Subcutaneous adipose tissue (tissue), 4 donors: ENCODE data around the gene MRNIP. TPM values are rescaled to one million over a fixed set of nuclear protein-coding genes. Genes with fewer than 3 reads are reported as not detected.

ENCODE experiments used
- total RNA-seq, 4 donors: library from RNA; depleted of rRNA; stranded (reverse); fragments of >200 nt; gene quantifications; one replicate each; pipeline ENCODE4 v1.1.0, GENCODE V29; 2016
- TF ChIP-seq, protein P1 (sequence below): fragments of 450-650 bp; IDR thresholded peaks from one replicate; pipeline ENCODE4 v1.5.1; 2016; ENCODE audit warnings: low read depth, mild to moderate bottlenecking, control low read depth, antibody characterized with exemption, moderate library complexity

The MRNIP gene
- total RNA-seq, 4 donors from 2014 or later: 14.5 to 46.0 (median 31.0) TPM

- TF ChIP-seq, protein P1, sequence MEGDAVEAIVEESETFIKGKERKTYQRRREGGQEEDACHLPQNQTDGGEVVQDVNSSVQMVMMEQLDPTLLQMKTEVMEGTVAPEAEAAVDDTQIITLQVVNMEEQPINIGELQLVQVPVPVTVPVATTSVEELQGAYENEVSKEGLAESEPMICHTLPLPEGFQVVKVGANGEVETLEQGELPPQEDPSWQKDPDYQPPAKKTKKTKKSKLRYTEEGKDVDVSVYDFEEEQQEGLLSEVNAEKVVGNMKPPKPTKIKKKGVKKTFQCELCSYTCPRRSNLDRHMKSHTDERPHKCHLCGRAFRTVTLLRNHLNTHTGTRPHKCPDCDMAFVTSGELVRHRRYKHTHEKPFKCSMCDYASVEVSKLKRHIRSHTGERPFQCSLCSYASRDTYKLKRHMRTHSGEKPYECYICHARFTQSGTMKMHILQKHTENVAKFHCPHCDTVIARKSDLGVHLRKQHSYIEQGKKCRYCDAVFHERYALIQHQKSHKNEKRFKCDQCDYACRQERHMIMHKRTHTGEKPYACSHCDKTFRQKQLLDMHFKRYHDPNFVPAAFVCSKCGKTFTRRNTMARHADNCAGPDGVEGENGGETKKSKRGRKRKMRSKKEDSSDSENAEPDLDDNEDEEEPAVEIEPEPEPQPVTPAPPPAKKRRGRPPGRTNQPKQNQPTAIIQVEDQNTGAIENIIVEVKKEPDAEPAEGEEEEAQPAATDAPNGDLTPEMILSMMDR: no peak
Observed at GRCh38 chr5:179816796-179817469, 41.7 kb downstream of the MRNIP start.

DNA sequence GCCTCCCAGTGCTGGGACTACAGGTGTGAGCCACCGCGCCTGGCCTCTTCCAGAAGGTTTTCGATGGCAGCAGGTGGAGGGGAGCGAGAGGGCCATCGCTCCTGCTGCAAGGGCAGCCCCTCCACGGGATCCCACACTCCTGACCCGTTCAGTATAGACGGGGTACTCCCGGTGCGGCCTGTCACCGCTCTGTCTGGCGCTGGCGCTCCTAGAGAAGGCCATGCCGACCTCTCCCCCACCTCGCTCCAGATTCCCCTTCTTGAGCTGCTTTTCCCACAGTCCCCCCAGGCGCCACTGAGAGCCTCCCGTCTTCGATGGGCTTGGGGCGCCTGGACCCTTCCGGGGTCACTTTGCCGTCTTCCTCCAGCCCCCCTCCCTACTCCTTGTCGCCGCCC, 42.2 kb downstream of the MRNIP start:
- TF ChIP-seq, protein P1: no peak

DNA sequence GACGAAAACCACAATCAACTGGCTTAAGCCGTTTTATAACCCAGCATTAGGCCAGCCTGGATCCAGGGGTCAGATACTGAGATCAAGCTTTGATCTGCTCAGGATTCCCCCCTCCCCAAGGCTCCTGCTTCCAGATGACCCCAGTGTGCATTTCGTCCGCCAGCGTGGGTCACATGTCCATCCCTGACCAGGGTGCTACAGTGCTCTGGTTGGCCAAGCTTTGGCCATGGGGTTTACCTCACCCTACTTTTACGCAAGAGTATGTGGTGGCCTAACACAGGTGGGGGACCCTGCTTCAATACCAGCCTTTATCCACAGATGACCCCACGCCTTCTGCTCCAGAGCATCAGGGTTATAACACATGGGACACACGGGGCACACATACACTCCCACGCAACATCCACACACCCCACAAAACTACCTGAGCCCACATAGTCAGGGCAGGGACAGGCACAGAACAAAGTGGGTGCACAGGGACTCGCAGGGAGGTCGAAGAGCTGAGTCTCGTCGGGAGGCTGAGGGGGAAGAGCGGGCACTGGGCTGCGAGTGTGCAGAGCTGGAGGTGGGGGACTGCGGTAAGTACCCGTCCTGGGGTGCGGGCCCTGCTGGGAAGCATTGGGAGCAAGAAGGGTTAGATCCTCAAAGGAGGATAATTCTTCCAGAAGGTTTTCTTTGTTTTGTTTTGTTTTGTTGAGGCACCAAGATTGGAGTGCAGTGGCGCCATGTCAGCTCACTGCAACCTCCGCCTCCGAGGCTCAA, 42.9 kb downstream of the MRNIP start:
- TF ChIP-seq, protein P1: no peak

DNA sequence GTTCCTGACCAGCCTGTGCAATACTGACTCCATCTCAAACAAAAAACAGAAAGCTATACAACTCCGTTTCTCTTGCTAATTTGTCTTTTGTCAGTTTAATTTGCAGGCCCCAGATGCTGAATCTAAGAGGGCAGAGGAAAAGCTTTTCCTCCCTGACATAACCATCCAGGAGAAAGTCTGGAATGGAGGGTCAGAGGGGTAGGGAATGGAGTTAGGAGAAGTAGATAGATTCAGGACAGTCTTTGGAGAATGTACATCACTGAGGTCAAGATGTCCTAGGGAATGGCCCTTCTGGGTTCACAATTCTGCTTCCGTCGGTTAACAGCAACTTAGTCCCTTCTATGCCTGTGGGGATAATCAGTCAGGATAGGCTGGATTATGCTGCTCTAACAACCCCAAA, 44.5 kb downstream of the MRNIP start:
- TF ChIP-seq, protein P1: no peak

DNA sequence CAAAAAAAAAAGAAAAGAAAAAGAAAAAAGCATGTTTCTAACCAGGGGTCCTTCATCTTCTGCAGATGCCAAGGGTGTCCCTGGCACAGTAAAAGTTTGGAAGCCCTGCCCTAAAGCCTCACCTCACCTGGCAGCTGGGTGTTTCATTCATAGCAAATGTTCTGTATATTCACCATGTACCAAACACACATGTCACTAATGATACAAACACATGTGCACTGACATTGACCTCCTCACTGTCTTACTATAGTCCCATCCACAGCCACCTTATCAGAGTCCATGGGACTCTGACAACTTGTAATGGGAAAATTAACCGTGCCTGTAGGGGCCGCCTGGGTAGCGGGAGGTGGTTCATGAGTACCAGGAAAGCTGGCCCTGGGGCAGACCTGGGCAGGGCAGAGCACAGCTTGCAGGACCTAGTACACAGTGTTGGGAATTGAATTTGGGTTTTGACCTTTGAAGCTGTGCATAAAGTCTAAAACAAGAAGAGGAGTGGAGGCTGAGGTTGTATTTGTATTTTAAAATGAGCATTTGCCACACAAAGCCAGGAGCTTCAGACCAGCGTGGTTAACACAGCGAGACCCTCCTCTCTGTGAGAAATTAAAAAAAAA, 45.5 kb downstream of the MRNIP start:
- TF ChIP-seq, protein P1: no peak

- TF ChIP-seq, protein P1: no peak
Observed at GRCh38 chr5:179812135-179812825, 46.3 kb downstream of the MRNIP start.
